HG03039 (cell line): ENCODE results near the gene LIAS.
A peak's percentile ranks its signal among the peaks of the same experiment; 100 is the strongest.
"Not testable (repeated sequence)": the region's sequence is repeated elsewhere in the genome, so short reads cannot be mapped to it uniquely, and the experiment has no call there.

Experiments used
- ATAC-seq: cut with Tn5 transposase; IDR thresholded peaks from one replicate; pipeline ENCODE4 v1.9.1; 2021; ENCODE audit warnings: mild to moderate bottlenecking, moderate library complexity; ENCODE audit not compliant: unreplicated experiment

LIAS gene

DNA sequence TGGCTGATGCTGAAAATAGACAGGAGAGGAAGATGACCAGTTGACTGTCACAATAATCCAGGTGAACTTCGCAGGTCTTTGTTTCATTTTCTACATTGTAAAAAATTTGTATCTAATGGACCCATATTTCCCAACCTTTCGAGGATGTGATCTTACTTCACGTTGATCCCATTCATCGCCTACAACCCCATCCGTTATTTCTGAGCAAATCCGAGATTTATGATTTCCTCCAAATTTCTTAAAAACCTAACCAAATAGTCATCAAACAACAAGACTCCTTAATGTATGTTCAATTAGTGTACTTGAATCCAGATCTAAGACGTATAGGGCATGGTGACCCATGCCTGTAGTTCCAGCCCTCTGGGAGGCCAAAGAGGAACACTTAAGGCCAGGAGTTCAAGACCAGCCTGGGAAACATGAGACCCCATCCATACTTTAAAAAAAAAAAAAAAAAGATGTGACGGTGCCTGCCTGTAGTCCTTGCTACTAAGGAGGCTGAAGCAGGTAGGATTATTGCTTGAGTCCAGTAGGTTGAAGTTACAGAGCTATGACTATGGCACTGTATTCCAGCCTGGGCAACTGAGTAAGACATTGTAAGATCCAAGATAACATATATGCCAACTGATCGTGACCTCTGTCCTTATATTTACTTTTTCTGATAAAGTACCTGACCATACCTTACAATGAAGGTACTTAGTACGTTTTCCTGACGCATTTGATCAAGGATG lies 5.8 kb upstream of the LIAS start:
- no peak for ATAC-seq

DNA sequence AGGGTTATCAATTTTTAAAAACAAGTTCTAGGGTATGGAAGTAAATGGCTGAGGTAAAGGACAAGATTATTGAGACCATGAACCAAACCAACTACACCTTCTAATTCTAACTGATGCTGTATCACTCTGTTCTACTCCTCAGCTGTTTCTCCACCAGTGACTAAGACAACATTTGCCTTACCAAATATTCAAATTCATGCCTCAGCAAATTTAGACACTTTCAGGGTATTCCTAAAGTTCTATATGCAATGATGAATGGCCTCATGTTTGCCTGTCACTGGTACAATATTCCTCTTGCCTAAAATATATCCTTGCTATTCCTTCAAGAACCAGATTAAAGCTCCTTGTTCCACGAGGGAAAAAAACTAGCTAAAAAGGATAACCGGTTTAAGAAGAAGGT lies 5.1 kb upstream of the LIAS start:
- no peak for ATAC-seq

DNA sequence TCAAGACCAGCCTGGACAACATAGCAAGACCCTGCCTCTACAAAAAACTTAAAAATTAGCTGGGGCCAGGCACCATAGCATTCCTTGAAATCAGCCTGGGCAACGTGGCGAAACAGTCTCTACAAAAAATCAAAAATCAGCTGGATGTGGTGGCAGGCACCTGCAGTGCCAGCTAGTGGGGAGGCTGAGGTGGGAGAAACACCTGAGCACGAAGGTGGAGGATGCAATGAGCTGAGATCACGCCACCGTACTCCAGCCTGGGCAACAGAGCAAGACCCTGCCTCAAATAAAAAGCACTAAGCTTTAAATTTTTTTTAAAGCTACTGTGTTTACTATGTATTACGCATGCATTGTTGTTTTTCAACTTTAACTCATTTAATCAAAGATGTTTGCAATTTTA lies 3.4 kb upstream of the LIAS start:
- ATAC-seq, result no peak

DNA sequence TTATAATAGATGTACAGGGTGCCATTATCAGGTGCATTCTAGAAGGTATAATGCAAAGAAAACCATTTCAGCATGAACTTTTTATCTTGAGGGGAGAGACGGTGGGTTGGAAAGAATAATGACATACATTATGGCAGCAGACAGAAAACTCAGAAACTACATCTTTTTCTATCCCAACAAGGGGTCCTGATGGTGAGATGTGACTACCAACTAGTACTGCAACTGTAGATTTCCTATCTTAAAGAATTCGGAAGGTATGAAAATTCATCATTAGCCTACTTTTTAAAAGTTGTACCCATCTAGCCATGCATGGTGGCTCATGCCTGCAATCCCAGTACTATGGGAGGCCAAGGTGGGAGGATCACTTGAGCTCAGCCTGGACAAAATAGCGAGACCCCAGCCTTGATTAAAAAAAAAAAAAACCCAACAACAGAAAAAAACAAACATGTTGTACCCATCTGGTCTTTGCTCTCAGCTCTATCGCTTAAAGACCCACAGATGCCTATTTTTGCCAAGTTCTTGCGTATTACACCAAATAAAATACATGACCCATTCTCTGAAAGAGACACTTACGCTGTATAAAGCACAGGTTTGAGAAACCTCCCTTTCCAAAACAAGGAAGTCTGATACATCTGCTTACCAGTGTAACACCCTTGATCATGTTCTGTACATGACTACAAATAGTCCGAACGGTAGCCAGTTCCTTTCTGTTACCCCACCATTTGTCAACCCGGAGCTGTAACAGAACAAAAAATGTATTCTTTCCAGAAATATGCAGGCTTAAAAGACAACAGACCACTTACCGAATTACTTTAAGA lies 1.7 kb upstream of the LIAS start:
- ATAC-seq, result no peak

DNA sequence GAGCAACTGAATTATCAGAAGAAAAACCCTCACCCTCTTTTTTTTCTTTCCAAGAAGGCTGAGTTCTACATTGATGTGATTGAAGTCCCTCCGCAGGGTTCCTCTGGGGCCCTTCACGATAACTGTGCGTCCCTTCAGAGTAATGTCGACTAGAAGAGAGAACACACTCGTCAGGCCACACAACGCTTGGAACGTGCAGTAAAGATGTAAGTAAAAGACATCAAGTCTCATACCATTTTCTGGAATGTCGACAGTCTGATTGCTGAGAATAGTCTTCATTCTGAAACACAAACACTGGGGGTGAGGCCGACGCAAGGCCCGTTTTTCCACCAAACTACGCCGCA lies 723 bp upstream of the LIAS start:
- not testable (repeated sequence) for ATAC-seq

DNA sequence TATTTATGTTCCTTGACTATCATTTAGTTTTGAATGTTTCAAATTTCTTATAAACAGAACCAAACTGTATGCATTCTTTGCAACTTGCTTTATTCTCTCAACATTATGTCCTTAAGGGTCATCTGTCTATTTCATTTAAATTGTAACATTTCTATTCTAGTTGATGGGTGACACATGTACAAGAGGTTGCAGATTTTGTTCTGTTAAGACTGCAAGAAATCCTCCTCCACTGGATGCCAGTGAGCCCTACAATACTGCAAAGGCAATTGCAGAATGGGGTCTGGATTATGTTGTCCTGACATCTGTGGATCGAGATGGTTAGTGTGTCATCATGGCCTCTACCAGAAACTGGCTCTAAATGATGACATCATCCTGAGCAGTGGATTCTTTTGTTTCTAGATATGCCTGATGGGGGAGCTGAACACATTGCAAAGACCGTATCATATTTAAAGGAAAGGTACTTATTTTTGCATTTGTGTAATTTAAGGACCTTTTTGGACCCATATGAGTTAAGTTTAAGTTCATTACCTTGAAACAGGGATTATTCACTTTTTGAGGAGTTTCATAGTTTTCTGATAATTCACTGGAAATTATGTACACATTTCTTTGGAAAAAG lies 6.1 kb downstream of the LIAS start:
- no peak for ATAC-seq

DNA sequence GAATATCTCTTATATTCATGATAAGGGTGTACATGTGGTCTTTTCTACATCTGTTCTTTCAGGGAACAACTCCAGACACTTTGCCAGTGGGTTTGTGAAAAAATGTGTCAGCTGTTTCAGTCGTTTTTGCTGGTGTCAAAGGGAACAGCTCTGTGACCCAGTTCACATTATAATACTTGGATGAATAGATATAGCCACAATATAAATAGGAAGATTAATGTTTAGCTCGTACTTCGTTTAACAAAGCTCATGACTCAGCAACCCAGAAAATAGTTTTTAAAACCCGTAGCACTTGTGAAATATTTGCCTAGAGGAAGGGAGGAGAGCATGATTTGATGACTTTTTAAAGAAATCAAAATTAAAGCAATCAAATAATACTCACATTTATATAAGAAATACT lies 7.9 kb downstream of the LIAS start:
- no peak for ATAC-seq

DNA sequence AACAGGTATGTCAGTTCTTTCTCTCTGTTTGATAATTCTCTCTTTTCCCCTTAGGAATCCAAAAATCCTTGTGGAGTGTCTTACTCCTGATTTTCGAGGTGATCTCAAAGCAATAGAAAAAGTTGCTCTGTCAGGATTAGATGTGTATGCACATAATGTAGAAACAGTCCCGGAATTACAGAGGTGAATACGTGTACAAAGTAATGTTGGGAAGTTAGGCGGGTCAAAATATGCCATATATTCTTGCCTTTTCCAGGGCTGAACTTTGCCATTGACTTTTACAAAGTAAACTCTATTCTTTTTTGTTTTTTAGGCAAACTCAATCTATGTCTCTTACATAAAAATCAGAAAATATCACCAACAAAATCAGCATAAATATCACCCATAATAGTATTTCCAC lies 8.6 kb downstream of the LIAS start:
- no peak for ATAC-seq

DNA sequence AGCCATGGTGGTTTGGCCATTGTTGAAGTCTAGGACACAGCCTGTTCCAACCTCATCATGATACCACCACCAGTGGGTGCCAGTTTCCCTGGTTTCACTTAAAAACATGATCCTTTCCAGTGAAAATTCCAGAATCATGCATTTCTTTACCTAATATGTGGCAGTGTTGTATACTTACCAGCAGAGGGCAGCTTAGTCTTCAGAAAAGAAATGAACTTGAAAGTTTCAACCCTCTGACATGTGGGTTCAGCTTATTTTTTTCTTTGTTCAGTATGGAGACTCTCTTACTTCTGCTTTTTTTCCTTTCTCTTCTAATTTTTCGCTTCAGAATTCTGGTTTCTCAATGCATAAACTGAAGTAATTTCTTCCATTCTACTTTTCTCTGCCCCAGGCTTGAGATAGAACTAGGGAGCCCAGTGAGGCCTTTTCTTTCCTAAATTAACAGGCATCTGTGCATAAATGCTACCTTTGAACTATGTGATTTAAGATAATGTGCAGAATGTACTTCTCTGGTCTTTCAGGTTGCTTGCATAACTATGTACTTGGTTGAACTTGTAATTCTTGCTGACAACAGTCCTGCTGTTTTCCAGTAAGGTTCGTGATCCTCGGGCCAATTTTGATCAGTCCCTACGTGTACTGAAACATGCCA lies 10.7 kb downstream of the LIAS start:
- peak; percentile 75 for ATAC-seq

DNA sequence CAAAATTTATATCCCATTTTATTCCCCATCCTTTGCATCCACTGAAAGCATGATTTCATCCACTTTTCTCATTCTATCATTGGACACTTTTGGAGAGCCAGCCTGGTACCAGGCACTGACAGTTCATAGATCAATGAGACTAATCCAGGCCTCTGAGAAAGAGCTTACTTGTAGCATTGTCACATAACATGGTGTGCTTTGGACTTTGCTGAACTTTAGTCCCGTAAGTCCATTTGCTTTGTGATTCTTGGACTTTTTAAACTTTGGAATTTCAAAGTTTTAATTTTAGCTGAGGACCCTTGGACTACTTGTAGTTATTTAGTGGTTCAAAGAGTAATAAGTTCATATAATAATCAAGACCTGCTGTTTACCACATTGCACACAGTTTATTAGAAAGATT lies 11.5 kb downstream of the LIAS start:
- ATAC-seq, result no peak

DNA sequence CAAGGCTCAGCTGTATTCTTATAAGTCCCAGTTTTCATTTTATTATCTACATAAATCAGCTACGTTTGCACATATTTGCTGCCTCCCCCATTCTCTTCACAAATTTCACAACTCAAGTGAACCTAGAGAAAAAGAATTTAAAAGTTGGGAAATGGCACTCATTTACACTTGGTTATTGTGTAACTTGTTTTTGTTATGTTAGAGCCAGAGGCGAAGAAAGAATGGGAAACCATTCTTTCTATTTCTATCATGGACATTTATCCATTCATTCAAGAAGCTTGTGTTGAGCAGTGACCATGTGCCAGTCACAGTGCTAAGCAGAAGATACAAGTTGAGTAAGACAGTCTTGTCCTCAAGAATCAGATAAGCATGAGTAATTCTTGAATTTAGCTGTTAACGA lies 13.5 kb downstream of the LIAS start:
- no peak for ATAC-seq

DNA sequence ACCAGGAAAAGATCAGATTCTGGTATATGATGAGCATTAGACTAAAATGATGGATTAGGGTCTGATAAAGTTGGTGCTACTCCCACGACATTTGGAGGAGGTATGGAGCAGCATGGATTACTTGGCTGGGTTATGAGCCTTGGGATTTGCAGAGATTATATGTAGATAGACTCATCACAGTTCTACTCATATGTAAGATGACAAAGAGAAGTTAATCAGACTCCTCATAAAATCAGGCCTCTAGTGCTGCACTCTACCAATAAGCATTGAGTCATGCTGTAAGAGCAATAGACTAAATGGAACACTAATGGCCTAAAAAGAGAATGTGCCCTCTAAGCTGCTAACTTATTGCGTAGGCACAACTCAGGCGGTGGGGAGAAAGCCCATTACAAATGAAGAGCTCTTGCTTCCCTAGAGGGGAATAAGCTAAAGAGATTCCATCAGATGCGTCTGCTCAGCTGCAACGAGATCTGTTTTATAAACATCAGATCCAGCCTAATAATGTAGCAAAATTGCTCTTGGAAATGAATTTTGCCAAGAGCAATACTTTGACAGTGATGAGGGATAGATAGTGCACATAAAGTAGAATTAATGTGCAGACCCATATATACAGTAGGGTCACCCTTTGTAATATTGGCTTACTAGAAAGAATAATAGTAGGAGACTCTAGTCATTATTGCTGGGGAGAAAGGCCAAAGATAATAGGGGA lies 17.5 kb downstream of the LIAS start:
- no peak for ATAC-seq

DNA sequence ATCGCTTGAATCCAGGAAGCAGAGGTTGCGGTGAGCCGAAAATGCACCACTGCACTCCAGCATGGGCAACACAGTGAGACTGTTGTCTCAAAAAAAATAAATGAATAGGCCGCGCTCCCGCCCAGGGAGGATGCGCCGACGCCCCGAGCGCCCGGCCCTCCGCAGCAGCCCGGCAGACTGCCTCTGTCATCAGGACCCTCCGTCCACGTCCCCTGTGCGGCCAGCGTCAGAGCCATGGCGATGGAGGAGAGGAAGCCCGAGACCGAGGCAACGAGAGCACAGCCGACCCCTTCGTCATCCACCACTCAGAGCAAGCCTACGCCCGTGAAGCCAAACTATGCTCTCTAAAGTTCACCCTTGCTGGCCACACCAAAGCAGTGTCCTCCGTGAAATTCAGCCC lies 21.4 kb downstream of the LIAS start:
- ATAC-seq, result no peak

DNA sequence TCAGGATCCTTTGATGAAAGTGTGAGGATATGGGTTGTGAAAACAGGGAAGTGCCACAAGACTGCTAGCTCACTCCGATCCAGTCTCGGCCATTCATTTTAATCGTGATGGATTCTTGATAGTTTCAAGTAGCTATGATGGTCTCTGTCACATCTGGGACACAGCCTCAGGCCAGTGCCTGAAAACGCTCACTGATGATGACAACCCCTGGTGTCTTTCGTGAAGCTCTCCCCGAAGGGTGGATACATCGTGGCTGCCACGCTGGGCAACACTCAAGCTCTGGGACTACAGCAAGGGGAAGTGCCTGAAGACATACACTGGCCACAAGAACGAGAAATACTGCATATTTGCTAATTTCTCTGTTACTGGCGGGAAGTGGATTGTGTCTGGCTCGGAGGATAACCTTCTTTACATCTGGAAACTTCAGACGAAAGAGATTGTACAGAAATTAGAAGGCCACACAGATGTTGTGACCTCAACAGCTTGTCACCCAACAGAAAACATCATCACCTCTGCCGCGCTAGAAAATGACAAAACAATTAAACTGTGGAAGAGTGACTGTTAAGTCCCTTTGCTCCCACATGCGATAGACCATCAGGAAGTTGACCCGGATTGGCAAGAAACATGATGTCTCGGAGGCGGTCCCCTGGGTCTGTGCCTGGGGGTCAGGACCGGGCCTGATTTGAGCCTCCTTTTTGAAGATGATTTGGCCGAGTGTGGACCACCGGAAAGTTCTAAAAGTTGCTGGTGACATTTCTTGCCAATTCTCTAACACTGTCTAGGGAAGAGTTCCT lies 22.2 kb downstream of the LIAS start:
- ATAC-seq, result no peak

DNA sequence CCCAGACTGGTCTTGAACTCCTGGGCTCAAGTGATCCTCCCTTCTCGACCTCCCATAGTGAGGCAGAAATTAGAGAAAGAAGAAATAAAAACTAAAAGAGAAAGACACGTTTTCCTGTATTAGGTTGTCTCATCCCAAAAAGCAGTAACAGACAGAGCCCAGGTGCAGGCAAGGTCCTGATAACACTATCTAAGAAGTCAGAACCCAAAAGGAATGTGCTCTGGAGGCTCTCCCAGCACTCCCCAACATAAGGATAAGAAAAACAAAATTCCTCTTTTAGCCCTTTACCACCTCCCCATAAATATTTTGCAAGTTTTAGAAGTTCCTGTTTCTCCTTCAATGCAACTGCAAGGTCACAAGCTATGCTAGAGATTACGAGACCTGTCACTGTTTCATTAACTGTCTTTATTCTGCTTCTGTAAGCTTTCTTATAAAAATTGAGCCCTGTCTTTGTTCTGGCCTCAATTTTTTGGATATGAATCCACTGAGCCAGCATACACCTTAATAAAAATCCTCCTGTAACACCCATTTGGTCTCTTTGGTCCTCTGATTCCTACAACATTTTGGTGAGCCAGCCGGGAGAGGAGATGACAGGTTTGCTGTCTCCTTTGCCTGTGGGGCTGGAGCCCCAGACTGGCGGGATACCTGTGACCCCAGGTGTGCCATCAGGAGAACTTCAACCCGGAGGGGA lies 25.9 kb downstream of the LIAS start:
- ATAC-seq, result no peak

DNA sequence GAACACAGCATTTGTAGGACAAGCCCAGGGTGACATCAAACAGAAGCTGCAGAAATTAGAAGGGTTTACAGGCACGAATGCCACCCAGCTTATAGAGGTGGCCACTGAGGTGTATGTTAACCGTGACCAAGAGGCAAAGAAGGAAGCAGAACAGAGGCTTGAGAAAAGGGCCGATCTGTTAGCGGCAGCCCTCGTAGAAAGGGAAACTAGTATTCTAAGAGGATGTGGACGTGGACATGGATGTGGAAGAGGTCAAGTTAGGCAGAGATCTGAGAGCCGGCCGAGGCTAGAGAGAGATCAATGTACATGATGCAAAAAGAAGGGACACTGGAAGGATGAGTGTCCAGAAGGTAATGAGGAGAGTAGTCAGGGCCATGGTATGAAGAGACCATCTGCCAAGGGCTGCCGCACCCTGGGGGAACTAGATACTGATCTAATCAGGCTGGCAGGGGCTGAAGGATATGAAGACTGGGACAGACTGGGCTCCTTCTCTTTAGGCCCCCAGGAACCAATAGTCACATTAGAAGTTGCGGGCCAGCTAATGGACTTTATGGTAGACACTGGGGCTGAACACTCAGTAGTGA lies 27.5 kb downstream of the LIAS start:
- no peak for ATAC-seq

DNA sequence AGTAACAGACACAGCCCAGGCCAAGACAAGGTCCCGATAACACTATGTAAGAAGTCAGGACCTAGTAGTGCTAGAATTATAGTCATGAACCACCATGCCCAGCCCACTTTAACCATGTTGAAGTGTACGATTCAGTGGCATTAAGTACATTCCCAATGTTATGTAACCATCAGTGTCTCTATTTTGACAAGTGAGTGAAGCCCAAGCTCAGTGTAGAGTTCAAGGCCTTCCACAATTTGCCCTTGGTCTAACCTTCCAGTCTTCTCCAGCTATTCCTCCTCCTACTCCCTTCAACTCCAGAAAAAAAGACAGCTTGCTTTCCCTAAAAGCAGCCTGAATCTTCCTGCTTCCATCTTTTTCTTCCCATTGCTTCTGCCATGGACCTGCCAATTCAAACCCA lies 31.5 kb downstream of the LIAS start:
- no peak for ATAC-seq

DNA sequence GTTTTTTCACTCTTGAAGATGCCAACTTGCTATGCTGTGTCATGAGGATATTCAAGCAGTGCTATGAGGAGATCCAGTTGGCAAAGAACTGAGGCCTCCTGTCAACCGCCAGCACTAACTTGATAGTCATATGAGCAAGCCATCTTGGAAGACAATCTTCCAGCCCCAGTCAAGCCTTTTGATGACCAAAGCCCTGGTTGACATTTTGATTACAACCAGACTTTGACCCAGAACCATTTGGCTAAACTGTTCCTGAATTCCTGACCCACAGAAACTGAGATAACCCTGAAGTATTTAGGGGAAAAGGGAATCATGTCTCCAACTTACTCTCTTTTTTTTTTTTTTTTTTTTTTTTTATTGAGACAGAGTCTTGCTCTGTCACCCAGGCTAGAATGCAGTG lies 35.5 kb downstream of the LIAS start:
- ATAC-seq, result no peak

DNA sequence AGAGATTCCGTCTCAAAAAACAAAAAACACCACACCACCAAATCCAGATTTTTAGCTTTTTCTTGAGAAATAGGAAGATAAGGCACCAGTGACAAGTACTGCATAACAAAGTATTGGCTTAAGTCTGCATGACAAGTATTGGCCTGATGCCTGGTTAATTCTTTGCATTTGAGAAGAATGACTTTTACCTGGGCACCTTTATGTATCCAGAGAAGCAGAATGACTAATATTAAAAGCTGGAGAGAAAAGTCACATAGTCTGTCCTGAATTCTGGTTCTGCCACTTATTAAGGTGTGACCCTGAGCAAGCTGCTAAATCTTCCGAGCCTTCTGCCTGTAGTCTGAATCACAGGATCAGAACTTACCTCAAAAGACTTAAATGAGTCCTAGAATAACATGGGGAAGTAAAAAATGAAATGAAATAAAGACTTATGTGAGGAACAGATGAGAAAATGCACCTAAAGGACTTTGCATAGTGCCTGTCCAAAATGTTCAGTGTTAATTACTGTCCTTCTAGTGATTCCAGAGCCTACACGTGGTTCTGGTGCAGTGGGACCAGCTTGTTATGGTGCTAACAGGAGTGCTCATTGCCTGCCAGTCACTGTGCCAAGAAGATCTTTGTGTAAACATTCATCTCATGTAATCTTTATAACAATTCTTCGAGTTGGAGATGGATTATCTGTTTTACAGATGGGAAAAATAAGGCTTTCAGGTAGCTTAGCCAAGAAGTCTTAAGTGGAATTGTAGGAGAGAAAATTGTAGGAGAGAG lies 36.8 kb downstream of the LIAS start:
- no peak for ATAC-seq
